Mesenchymal stem cell (in vitro differentiated cells and primary cell): ENCODE results near the gene TBX3.
A peak's percentile ranks its signal among the peaks of the same experiment; 100 is the strongest.

ENCODE experiments used
- DNase-seq: peaks from one replicate; pipeline ENCODE4 v3.0.0-alpha.2; 2013
- H2AFZ ChIP-seq: one replicate; pipeline ENCODE4 v1.6.1; 2013; ENCODE audit warnings: low read depth, mild to moderate bottlenecking, control low read depth, inconsistent platforms, low read length, moderate library complexity
- H2AK5ac ChIP-seq: 2 replicates; pipeline ENCODE4 v1.6.1; 2013; ENCODE audit warnings: low read length, moderate library complexity, mild to moderate bottlenecking, inconsistent platforms; ENCODE audit not compliant: severe bottlenecking
- H2BK120ac ChIP-seq: one replicate; pipeline ENCODE4 v1.6.1; 2013; ENCODE audit warnings: low read depth, mild to moderate bottlenecking, inconsistent platforms, low read length, moderate library complexity
- H2BK12ac ChIP-seq, 2 experiments: one replicate each; pipeline ENCODE4 v1.6.1; 2013; ENCODE audit warnings: inconsistent platforms in 2 of 2, low read length in 2 of 2, mild to moderate bottlenecking in 2 of 2, moderate library complexity in 2 of 2, control low read depth in 1 of 2
- H2BK15ac ChIP-seq: one replicate; pipeline ENCODE4 v1.6.1; 2013; ENCODE audit warnings: mild to moderate bottlenecking, low read depth, inconsistent platforms; ENCODE audit not compliant: poor library complexity, severe bottlenecking
- H2BK5ac ChIP-seq: 2 replicates; pipeline ENCODE4 v1.6.1; 2013; ENCODE audit warnings: low read depth, mild to moderate bottlenecking, low read length, control low read depth, inconsistent platforms; ENCODE audit not compliant: poor library complexity, severe bottlenecking
- H3K14ac ChIP-seq, 2 experiments: one replicate each; pipeline ENCODE4 v1.6.1; 2013; ENCODE audit warnings: inconsistent platforms in 2 of 2, low read length in 2 of 2, control low read depth in 1 of 2, mild to moderate bottlenecking in 1 of 2, moderate library complexity in 1 of 2
- H3K18ac ChIP-seq, 2 experiments: one replicate each; pipeline ENCODE4 v1.6.1; 2013; ENCODE audit warnings: inconsistent platforms in 2 of 2, low read length in 2 of 2, control low read depth in 1 of 2, low read depth in 1 of 2, mild to moderate bottlenecking in 1 of 2
- H3K23ac ChIP-seq, 2 experiments: one replicate each; pipeline ENCODE4 v1.6.1; 2013; ENCODE audit warnings: inconsistent platforms in 2 of 2, low read length in 2 of 2, mild to moderate bottlenecking in 2 of 2, moderate library complexity in 2 of 2, control low read depth in 1 of 2
- H3K27ac ChIP-seq: 2 replicates; pipeline ENCODE4 v1.5.1; 2013; ENCODE audit warnings: mild to moderate bottlenecking, moderate library complexity, low read length, control low read depth, inconsistent platforms; ENCODE audit not compliant: poor library complexity, severe bottlenecking
- H3K27me3 ChIP-seq, 2 experiments: 2 replicates each; pipeline versions ENCODE4 v1.6.1 to v1.7.0; 2013; ENCODE audit warnings: low read length in 2 of 2, mild to moderate bottlenecking in 2 of 2, moderate library complexity in 2 of 2, control low read depth in 1 of 2, inconsistent platforms in 1 of 2; ENCODE audit not compliant: control insufficient read depth in 1 of 2, insufficient read depth in 1 of 2
- H3K36me3 ChIP-seq, 2 experiments: 2 replicates each; pipeline versions ENCODE4 v1.6.1 to v1.7.0; 2013; ENCODE audit warnings: low read length in 2 of 2, control low read depth in 1 of 2, inconsistent platforms in 1 of 2, low read depth in 1 of 2, mild to moderate bottlenecking in 1 of 2; ENCODE audit not compliant: insufficient read depth in 2 of 2, control insufficient read depth in 1 of 2
- H3K4ac ChIP-seq, 2 experiments: one replicate each; pipeline ENCODE4 v1.6.1; 2013; ENCODE audit warnings: inconsistent platforms in 2 of 2, low read length in 2 of 2, mild to moderate bottlenecking in 2 of 2, moderate library complexity in 2 of 2, control low read depth in 1 of 2, low read depth in 1 of 2
- H3K4me1 ChIP-seq: 2 replicates; pipeline ENCODE4 v1.6.1; 2013; ENCODE audit warnings: low read depth, low read length, control low read depth; ENCODE audit not compliant: control insufficient read depth, insufficient read depth
- H3K4me2 ChIP-seq: 2 replicates; pipeline ENCODE4 v1.6.1; 2013; ENCODE audit warnings: low read length, mild to moderate bottlenecking, inconsistent platforms; ENCODE audit not compliant: poor library complexity, severe bottlenecking
- H3K4me3 ChIP-seq, 2 experiments: 2 replicates each; pipeline versions ENCODE4 v1.5.1 to v1.7.0; 2013; ENCODE audit warnings: low read length in 2 of 2, mild to moderate bottlenecking in 2 of 2, control low read depth in 1 of 2, low read depth in 1 of 2; ENCODE audit not compliant: insufficient read depth in 1 of 2
- H3K79me1 ChIP-seq: replicated peaks from 2 replicates; pipeline ENCODE4 v1.6.1; 2013; ENCODE audit warnings: mild to moderate bottlenecking, control low read depth, low read length, inconsistent platforms; ENCODE audit not compliant: poor library complexity, severe bottlenecking
- H3K9ac ChIP-seq: 2 replicates; pipeline ENCODE4 v1.7.0; 2013; ENCODE audit warnings: mild to moderate bottlenecking, low read length, moderate library complexity
- H3K9me3 ChIP-seq: 2 replicates; pipeline ENCODE4 v1.7.0; 2013; ENCODE audit warnings: mild to moderate bottlenecking, low read length; ENCODE audit not compliant: control insufficient read depth
- H4K8ac ChIP-seq: one replicate; pipeline ENCODE4 v1.6.1; 2013; ENCODE audit warnings: inconsistent platforms, mild to moderate bottlenecking, low read length, moderate library complexity
- H4K91ac ChIP-seq: one replicate; pipeline ENCODE4 v1.6.1; 2013; ENCODE audit warnings: mild to moderate bottlenecking, low read length, inconsistent platforms
- WGBS: methylation state at CpG from one replicate; pipeline ENCODE4 v1.1.7; 2013; ENCODE audit warnings: mixed read lengths; 5-methylcytosine and 5-hydroxymethylcytosine counted together

The TBX3 gene

DNA sequence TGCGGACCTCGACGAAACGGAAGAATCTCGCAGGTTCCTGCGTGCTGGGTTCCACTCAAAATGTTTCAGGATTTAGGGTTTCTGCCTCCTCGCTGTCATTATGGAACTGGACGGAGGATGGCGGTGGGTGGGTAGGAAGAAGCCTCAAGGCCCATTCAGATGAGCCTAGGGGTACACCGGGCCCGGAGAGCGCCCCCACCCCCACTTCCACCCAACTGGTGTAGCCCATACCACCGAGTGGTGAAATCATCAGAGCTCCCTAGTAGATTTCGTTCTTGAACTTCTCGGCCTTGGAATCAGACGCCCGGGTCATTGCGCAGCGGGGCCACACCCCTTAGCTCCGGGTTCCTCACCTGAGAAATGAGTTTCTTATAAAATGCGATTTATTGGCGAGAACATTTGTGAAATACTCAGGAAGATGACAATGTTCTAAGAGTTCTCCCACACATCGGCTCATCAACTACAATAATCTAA, 13.3 kb upstream of the TBX3 start:
- Histone ChIP-seq H4K8ac (no peak overlapping the region), H3K9ac (peak overlapping the region; percentile 78), H2BK120ac (no peak overlapping the region), H3K18ac (peak overlapping the region in 1 of 2 experiments; percentile 28), H3K4ac (peak overlapping the region in 1 of 2 experiments; percentile 55), H3K27ac (no peak overlapping the region), H2BK15ac (no peak overlapping the region), H3K23ac (peak overlapping the region in 1 of 2 experiments; percentile 94), H2AK5ac (no peak overlapping the region), H4K91ac (no peak overlapping the region), H3K36me3 (no peaks in the 10 kb centered on the region), H3K4me3 (peak overlapping the region in 1 of 2 experiments; percentile 79), H2BK5ac (no peak overlapping the region), H3K14ac (no peak overlapping the region), H3K9me3 (no peaks in the 10 kb centered on the region), H2BK12ac (no peak overlapping the region), H3K27me3 (peaks cover 73 to 99% of the 10 kb centered on the region in 2 experiments), H2AFZ (no peak overlapping the region), H3K79me1 (no peaks in the 10 kb centered on the region), H3K4me1 (peaks cover 1% of the 10 kb centered on the region), H3K4me2 (no peak overlapping the region)
- DNase-seq = no peak
- 2% methylated on average over 18 of the region's 23 CpGs for WGBS

- no peak overlapping the region for H3K9ac ChIP-seq
- H4K91ac ChIP-seq = no peak overlapping the region
- H3K4me1 ChIP-seq = peaks cover 5% of the 10 kb centered on the region
- H3K27ac ChIP-seq = no peak overlapping the region
- H3K4me2 ChIP-seq = no peak overlapping the region
- no peaks in the 10 kb centered on the region for H3K36me3 ChIP-seq
- peak overlapping the region; percentile 16 for H4K8ac ChIP-seq
- H3K27me3 ChIP-seq = peaks cover 66 to 99% of the 10 kb centered on the region in 2 experiments
- no peak overlapping the region for H2BK15ac ChIP-seq
- peak overlapping the region in 1 of 2 experiments; percentile 55 for H3K4ac ChIP-seq
- no peak for DNase-seq
- H2AFZ ChIP-seq = no peak overlapping the region
- H3K9me3 ChIP-seq = no peaks in the 10 kb centered on the region
- H3K23ac ChIP-seq = peak overlapping the region in 1 of 2 experiments; percentile 94
- peak overlapping the region in 1 of 2 experiments; percentile 28 for H3K18ac ChIP-seq
- no peak overlapping the region for H2BK12ac ChIP-seq
- H3K79me1 ChIP-seq = no peaks in the 10 kb centered on the region
- peak overlapping the region in 1 of 2 experiments; percentile 79 for H3K4me3 ChIP-seq
- H2BK120ac ChIP-seq = no peak overlapping the region
- no peak overlapping the region for H2AK5ac ChIP-seq
- H2BK5ac ChIP-seq = no peak overlapping the region
- WGBS = 7% methylated on average over 31 of the region's 34 CpGs
- H3K14ac ChIP-seq = no peak overlapping the region
Measured at GRCh38 chr12:114696443-114697242, 12.7 kb upstream of the TBX3 start.

DNA sequence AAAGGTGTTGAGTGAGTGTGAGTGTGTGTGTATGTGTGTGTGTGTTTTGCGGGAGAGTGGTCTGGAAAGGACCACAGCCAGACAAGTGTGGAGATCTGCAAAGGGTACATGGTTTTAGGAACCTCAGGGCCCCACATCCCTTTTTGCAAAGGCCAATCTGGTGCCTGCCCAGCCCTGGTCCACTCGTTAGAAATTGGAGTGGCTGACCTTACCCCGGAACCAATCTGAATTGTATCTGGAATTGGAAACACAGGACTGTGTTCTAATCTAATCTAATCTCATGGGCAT, 11.3 kb upstream of the TBX3 start:
- no peak overlapping the region for H3K4me2 ChIP-seq
- H2BK120ac ChIP-seq = no peak overlapping the region
- no peak overlapping the region for H2AFZ ChIP-seq
- no peak overlapping the region for H4K91ac ChIP-seq
- 45% methylated on average over 3 of the region's 3 CpGs for WGBS
- H3K27me3 ChIP-seq = peaks cover 56 to 99% of the 10 kb centered on the region in 2 experiments
- no peak overlapping the region for H2BK15ac ChIP-seq
- no peak overlapping the region for H2AK5ac ChIP-seq
- no peak for DNase-seq
- H3K18ac ChIP-seq = no peak overlapping the region
- no peak overlapping the region for H3K4me3 ChIP-seq
- H3K4ac ChIP-seq = no peak overlapping the region
- H3K9ac ChIP-seq = no peak overlapping the region
- H4K8ac ChIP-seq = no peak overlapping the region
- no peak overlapping the region for H2BK12ac ChIP-seq
- H3K79me1 ChIP-seq = no peaks in the 10 kb centered on the region
- no peak overlapping the region for H3K14ac ChIP-seq
- no peaks in the 10 kb centered on the region for H3K9me3 ChIP-seq
- H3K4me1 ChIP-seq = peaks cover 5% of the 10 kb centered on the region
- no peak overlapping the region for H2BK5ac ChIP-seq
- no peaks in the 10 kb centered on the region for H3K36me3 ChIP-seq
- no peak overlapping the region for H3K23ac ChIP-seq
- H3K27ac ChIP-seq = no peak overlapping the region

GRCh38 chr12:114694436-114695304, 10.7 kb upstream of the TBX3 start:
- H3K27ac ChIP-seq = no peak overlapping the region
- no peak overlapping the region for H2BK15ac ChIP-seq
- no peak overlapping the region for H3K14ac ChIP-seq
- H2BK5ac ChIP-seq = no peak overlapping the region
- WGBS = 44% methylated on average over 12 of the region's 12 CpGs
- H3K4me1 ChIP-seq = peaks cover 5% of the 10 kb centered on the region
- H3K18ac ChIP-seq = no peak overlapping the region
- H2AK5ac ChIP-seq = no peak overlapping the region
- H3K9me3 ChIP-seq = no peaks in the 10 kb centered on the region
- no peak overlapping the region for H2BK120ac ChIP-seq
- no peaks in the 10 kb centered on the region for H3K79me1 ChIP-seq
- H2AFZ ChIP-seq = no peak overlapping the region
- H3K27me3 ChIP-seq = peaks cover 52 to 99% of the 10 kb centered on the region in 2 experiments
- H3K4me2 ChIP-seq = no peak overlapping the region
- no peak overlapping the region for H3K9ac ChIP-seq
- no peaks in the 10 kb centered on the region for H3K36me3 ChIP-seq
- H4K91ac ChIP-seq = no peak overlapping the region
- no peak overlapping the region for H3K4ac ChIP-seq
- H3K23ac ChIP-seq = no peak overlapping the region
- no peak for DNase-seq
- no peak overlapping the region for H3K4me3 ChIP-seq
- H4K8ac ChIP-seq = no peak overlapping the region
- no peak overlapping the region for H2BK12ac ChIP-seq
